HEK293T (cell line): ENCODE data around the gene RIOX2.

Experiments used
- ARNT ChIP-seq: fragments of 450-650 bp; IDR thresholded peaks from 2 replicates; pipeline ENCODE4 v1.6.1; 2017; ENCODE audit warnings: mild to moderate bottlenecking
- BHLHE40 ChIP-seq: fragments of 450-650 bp; IDR thresholded peaks from 2 replicates; pipeline ENCODE4 v1.6.1; 2016; ENCODE audit warnings: mild to moderate bottlenecking, moderate library complexity, borderline replicate concordance
- CTBP1 ChIP-seq: fragments of 450-650 bp; IDR thresholded peaks from 2 replicates; pipeline ENCODE4 v1.6.1; 2016; ENCODE audit warnings: borderline replicate concordance
- ELF4 ChIP-seq: fragments of 450-650 bp; IDR thresholded peaks from 2 replicates; pipeline ENCODE4 v1.6.1; 2017; ENCODE audit warnings: antibody characterized with exemption
- FOXA1 ChIP-seq: fragments of 450-650 bp; IDR thresholded peaks from 2 replicates; pipeline ENCODE4 v1.6.1; 2016; ENCODE audit warnings: mild to moderate bottlenecking
- FOXK2 ChIP-seq: fragments of 450-650 bp; IDR thresholded peaks from 2 replicates; pipeline ENCODE4 v1.6.1; 2016; ENCODE audit warnings: mild to moderate bottlenecking
- FOXM1 ChIP-seq: fragments of 450-650 bp; IDR thresholded peaks from 2 replicates; pipeline ENCODE4 v1.6.1; 2017; ENCODE audit warnings: mild to moderate bottlenecking, borderline replicate concordance
- HDGF ChIP-seq: fragments of 450-650 bp; IDR thresholded peaks from 2 replicates; pipeline ENCODE4 v1.6.1; 2017; ENCODE audit warnings: antibody characterized with exemption, borderline replicate concordance
- L3MBTL2 ChIP-seq: fragments of 450-650 bp; conservative IDR thresholded peaks from 2 replicates; pipeline ENCODE4 v1.6.1; 2016; ENCODE audit warnings: mild to moderate bottlenecking
- NFRKB ChIP-seq: fragments of 450-650 bp; IDR thresholded peaks from 2 replicates; pipeline ENCODE4 v1.6.1; 2016; ENCODE audit warnings: mild to moderate bottlenecking, moderate library complexity
- SP1 ChIP-seq: fragments of 450-650 bp; IDR thresholded peaks from 2 replicates; pipeline ENCODE4 v1.6.1; 2017
- SUZ12 ChIP-seq: fragments of 450-650 bp; IDR thresholded peaks from 2 replicates; pipeline ENCODE4 v1.6.1; 2016; ENCODE audit warnings: mild to moderate bottlenecking
- TARDBP ChIP-seq: fragments of 450-650 bp; IDR thresholded peaks from 2 replicates; pipeline ENCODE4 v1.6.1; 2016
- ZNF384 ChIP-seq: fragments of 450-650 bp; IDR thresholded peaks from 2 replicates; pipeline ENCODE4 v1.6.1; 2016

- TF ChIP-seq FOXK2 (no peak), ELF4 (no peak), CTBP1 (no peak), SP1 (no peak), FOXA1 (no peak), TARDBP (no peak), HDGF (no peak), L3MBTL2 (no peak), ARNT (no peak), ZNF384 (no peak), FOXM1 (no peak), NFRKB (no peak), BHLHE40 (no peak), SUZ12 (no peak)
These were observed 77.0 kb downstream of the RIOX2 start for GRCh38 chr3:97895216-97895615.
